A549 (cell line): ENCODE results near the gene DOC2B. TPM values are rescaled to one million over a fixed set of nuclear protein-coding genes. Genes with fewer than 3 reads are reported as not detected.

Experiments
- ATAC-seq, 2 experiments: fragments of 200-7000 bp in 1 of 2; fragments of >200 bp in 1 of 2; cut with Nextera tagmentation in 1 of 2; cut with Tn5 transposase in 1 of 2; 3 replicates each; pipeline versions ENCODE4 v1.8.0 to v1.9.1; 2018 to 2020; ENCODE audit warnings: mild to moderate bottlenecking in 1 of 2, moderate library complexity in 1 of 2
- CTCF ChIA-PET: fragments of 300-600 bp; sonication (Branson Sonifier 250); formaldehyde crosslinking; extraction: SDS; loops from one replicate; lab custom pipeline; 2021; ENCODE audit warnings: antibody characterized with exemption, inconsistent platforms; lab: Yijun Ruan, JAX
- POLR2A ChIA-PET: fragments of 350-600 bp; formaldehyde crosslinking; extraction: SDS; loops from one replicate; lab custom pipeline; 2021; ENCODE audit warnings: antibody characterized with exemption, inconsistent platforms; lab: Yijun Ruan, JAX
- DNase-seq, 2 experiments: peaks; one replicate each; pipeline versions ENCODE4 v3.0.0 to v3.0.0-alpha.2; 2011 to 2016; ENCODE audit warnings: low read depth in 1 of 2, low spot score in 1 of 2
- FAIRE-seq: peaks from 2 replicates; lab custom pipeline; 2011; peaks lifted over from hg19 to GRCh38; lab: Jason Lieb, UNC
- H3K27ac ChIP-seq, 2 experiments: fragments of >200 bp; sonication (Bioruptor Twin); formaldehyde crosslinking; 3 replicates each; pipeline ENCODE4 v1.5.1; 2016 to 2017
- H3K4me1 ChIP-seq: fragments of >200 bp; sonication (Bioruptor Twin); formaldehyde crosslinking; 3 replicates; pipeline ENCODE4 v1.6.1; 2016
- H3K4me2 ChIP-seq: fragments of >200 bp; sonication (Bioruptor Twin); formaldehyde crosslinking; 3 replicates; pipeline ENCODE4 v1.6.1; 2016
- H3K4me3 ChIP-seq: fragments of >200 bp; sonication (Bioruptor Twin); formaldehyde crosslinking; 3 replicates; pipeline ENCODE4 v1.5.1; 2016
- H3K9me3 ChIP-seq: fragments of >200 bp; sonication (Bioruptor Twin); formaldehyde crosslinking; 3 replicates; pipeline ENCODE4 v1.6.1; 2016
- CEBPB ChIP-seq, 2 experiments: fragments of >200 bp in 1 of 2; sonication (Bioruptor Twin) in 1 of 2; formaldehyde crosslinking in 1 of 2; IDR thresholded peaks; 2 replicates each; pipeline ENCODE4 v1.6.1; 2012 to 2016
- CHD2 ChIP-seq: fragments of 150-350 bp; IDR thresholded peaks from 2 replicates; pipeline ENCODE4 v1.6.1; 2014; ENCODE audit warnings: low read length; ENCODE audit not compliant: partially characterized antibody
- ELK1 ChIP-seq: fragments of 150-350 bp; IDR thresholded peaks from 2 replicates; pipeline ENCODE4 v1.6.1; 2014; ENCODE audit warnings: low read depth, mild to moderate bottlenecking, low read length
- EP300 ChIP-seq, 2 experiments: fragments of >200 bp; sonication (Bioruptor Twin); formaldehyde crosslinking; IDR thresholded peaks; 2 replicates in 1 of 2; 3 replicates in 1 of 2; pipeline ENCODE4 v1.6.1; 2016 to 2017
- ESRRA ChIP-seq: fragments of 150-350 bp; IDR thresholded peaks from 2 replicates; pipeline ENCODE4 v1.6.1; 2014; ENCODE audit warnings: mild to moderate bottlenecking, low read length, borderline replicate concordance
- FOSB ChIP-seq: fragments of 250-450 bp; sonication (Bioruptor Pico); IDR thresholded peaks from 2 replicates; pipeline ENCODE4 v1.5.0; 2020; ENCODE audit warnings: mild to moderate bottlenecking, moderate library complexity
- FOSL2 ChIP-seq, 2 experiments: fragments of 450-650 bp in 1 of 2; fragments of >200 bp in 1 of 2; sonication (Bioruptor Twin) in 1 of 2; formaldehyde crosslinking; IDR thresholded peaks; 2 replicates each; pipeline versions ENCODE4 v1.5.0 to v1.6.1; 2016 to 2020; ENCODE audit warnings: mild to moderate bottlenecking in 1 of 2, moderate library complexity in 1 of 2
- GATA3 ChIP-seq: IDR thresholded peaks from 2 replicates; pipeline ENCODE4 v1.6.1; 2012; ENCODE audit warnings: borderline replicate concordance
- HDAC2 ChIP-seq: fragments of 200-600 bp; sonication (generic); IDR thresholded peaks from 2 replicates; pipeline ENCODE4 v1.6.1; 2016
- HES2 ChIP-seq: fragments of >200 bp; sonication (Bioruptor Twin); formaldehyde crosslinking; IDR thresholded peaks from 2 replicates; pipeline ENCODE4 v1.6.1; 2016
- HOXA7 ChIP-seq: fragments of 250-450 bp; sonication (Bioruptor Pico); IDR thresholded peaks from 2 replicates; pipeline ENCODE4 v1.5.0; 2020; ENCODE audit warnings: mild to moderate bottlenecking, moderate library complexity
- JUN ChIP-seq, 2 experiments: fragments of >200 bp; sonication (Bioruptor Twin); formaldehyde crosslinking; IDR thresholded peaks; 2 replicates in 1 of 2; 3 replicates in 1 of 2; pipeline ENCODE4 v1.6.1; 2016 to 2017
- JUNB ChIP-seq: fragments of >200 bp; sonication (Bioruptor Twin); formaldehyde crosslinking; IDR thresholded peaks from 2 replicates; pipeline ENCODE4 v1.6.1; 2016
- KDM1A ChIP-seq: fragments of 200-600 bp; sonication (generic); IDR thresholded peaks from 2 replicates; pipeline ENCODE4 v1.6.1; 2016; ENCODE audit warnings: low read depth, mild to moderate bottlenecking
- MAZ ChIP-seq: fragments of 150-350 bp; IDR thresholded peaks from 2 replicates; pipeline ENCODE4 v1.6.1; 2014; ENCODE audit warnings: antibody characterized with exemption, low read depth, low read length, borderline replicate concordance
- MYC ChIP-seq: IDR thresholded peaks from 2 replicates; pipeline ENCODE4 v1.6.1; 2012; ENCODE audit warnings: mild to moderate bottlenecking, inconsistent platforms, low read length, improper control_type of control experiment, borderline replicate concordance
- NPAS2 ChIP-seq: fragments of 250-450 bp; sonication (Bioruptor Pico); IDR thresholded peaks from 2 replicates; pipeline ENCODE4 v1.8.0; 2022; ENCODE audit warnings: mild to moderate bottlenecking, moderate library complexity, borderline replicate concordance
- PBX3 ChIP-seq: IDR thresholded peaks from 2 replicates; pipeline ENCODE4 v1.6.1; 2012
- RAD21 ChIP-seq, 2 experiments: fragments of >200 bp in 1 of 2; sonication (Bioruptor Twin) in 1 of 2; formaldehyde crosslinking in 1 of 2; IDR thresholded peaks in 1 of 2; conservative IDR thresholded peaks in 1 of 2; 2 replicates in 1 of 2; 3 replicates in 1 of 2; pipeline ENCODE4 v1.6.1; 2012 to 2018; ENCODE audit warnings: inconsistent platforms in 1 of 2
- RARB ChIP-seq: fragments of 250-450 bp; sonication (Bioruptor Pico); IDR thresholded peaks from 2 replicates; pipeline ENCODE4 v1.8.0; 2021; ENCODE audit warnings: mild to moderate bottlenecking, moderate library complexity
- RNF2 ChIP-seq: fragments of 200-600 bp; sonication (generic); IDR thresholded peaks from 2 replicates; pipeline ENCODE4 v1.6.1; 2016; ENCODE audit warnings: low read depth, mild to moderate bottlenecking, antibody characterized with exemption, moderate library complexity, borderline replicate concordance
- SREBF2 ChIP-seq: fragments of 450-650 bp; IDR thresholded peaks from 2 replicates; pipeline ENCODE4 v1.6.1; 2014; ENCODE audit warnings: mild to moderate bottlenecking, moderate library complexity
- TP53 ChIP-seq: fragments of 250-450 bp; sonication (Bioruptor Pico); IDR thresholded peaks from 2 replicates; pipeline ENCODE4 v1.5.0; 2021; ENCODE audit warnings: mild to moderate bottlenecking, moderate library complexity
- ZNF302 ChIP-seq: fragments of 250-450 bp; sonication (Bioruptor Pico); IDR thresholded peaks from 2 replicates; pipeline ENCODE4 v1.9.0; 2021; ENCODE audit warnings: inconsistent platforms, mild to moderate bottlenecking, moderate library complexity
- WGBS: methylation state at CpG from one replicate; pipeline ENCODE4 v1.1.6; 2017; ENCODE audit errors: missing lambda C conversion rate; 5-methylcytosine and 5-hydroxymethylcytosine counted together
- polyA plus RNA-seq, 4 experiments: library from polyadenylated mRNA; depleted of rRNA in 3 of 4; stranded (reverse); fragments of >200 nt; fragmentation: RNase III in 1 of 4; extraction: RNeasy Plus Mini Kit Qiagen cat#74134 plus additional on column Dnase treatment in 1 of 4; gene quantifications; 2 replicates in 3 of 4; 3 replicates in 1 of 4; pipeline ENCODE4 v1.2.3, GENCODE V29; 2011 to 2017

The DOC2B gene
- polyA plus RNA-seq, 2 of the 4 experiments (the other 2 are of a cell fraction) = 0.27 to 1.6 TPM

GRCh38 chr17:151886-152859 lies 29.3 kb downstream of the DOC2B start:
- CTCF ChIA-PET = interaction anchor here (1.0 to 3.0 kb wide), 6 partner anchors 8 to 849 kb away, joined by 3 to 18 read pairs (median 4); no protein-coding TSS in a partner anchor
- no peak for FAIRE-seq
- WGBS = 78% methylated on average over 26 of the region's 26 CpGs
- no peak overlapping the region for H3K4me3 ChIP-seq
- no peak overlapping the region for H3K4me2 ChIP-seq
- POLR2A ChIA-PET = no interaction called here
- ATAC-seq = no peak; a peak in 1 of 6 replicates
- H3K9me3 ChIP-seq = no peaks in the 10 kb centered on the region
- DNase-seq = peak in 1 of 2 experiments; percentile 33
- H3K27ac ChIP-seq = no peak overlapping the region
- TF ChIP-seq RAD21 (conservative IDR thresholded peaks at IDR 0.05 in 1 of 2, IDR thresholded peaks at IDR 0.05 in 1 of 2) (no peak), ZNF302 (no peak), FOSL2 (IDR thresholded peaks at IDR 0.05) (no peak), FOSL2 (CRISPR knock-in tag; IDR thresholded peaks at IDR 0.05) (peak; percentile 58)
- peaks cover 5% of the 10 kb centered on the region; the same call in 1 of the 3 replicates for H3K4me1 ChIP-seq

GRCh38 chr17:151004-151403 lies 30.4 kb downstream of the DOC2B start:
- Histone ChIP-seq H3K4me2 (no peak overlapping the region), H3K4me1 (peaks cover 5% of the 10 kb centered on the region; the same call in 1 of the 3 replicates)
- POLR2A ChIA-PET = no interaction called here
- 82% methylated on average over 2 of the region's 2 CpGs for WGBS
- DNase-seq (no peak), FAIRE-seq (no peak)
- TF ChIP-seq CHD2 (no peak), JUN (IDR thresholded peaks at IDR 0.05) (no peak), HES2 (no peak), CEBPB (IDR thresholded peaks at IDR 0.05) (0 out of 4 replicates have a peak, but pooled peaks of 1 of the 2 experiments have one; percentile 28), MAZ (no peak)
- TF ChIP-seq, all 56 proteins: peak for 1
- CTCF ChIA-PET = interaction anchor here (0.6 to 2.7 kb wide), 6 partner anchors 12 to 602 kb away, joined by 3 to 16 read pairs (median 4); no protein-coding TSS in a partner anchor
- H3K4me3 ChIP-seq = no peak overlapping the region
- no peak overlapping the region for H3K27ac ChIP-seq
- H3K9me3 ChIP-seq = no peaks in the 10 kb centered on the region
- no peak for ATAC-seq

- H3K9me3 ChIP-seq = no peaks in the 10 kb centered on the region
- peaks cover 5% of the 10 kb centered on the region; the same call in 1 of the 3 replicates for H3K4me1 ChIP-seq
- 69% methylated on average over 9 of the region's 9 CpGs for WGBS
- FAIRE-seq = no peak
- ChIA-PET CTCF (interaction anchor here (0.5 to 2.7 kb wide), 11 partner anchors 8 to 603 kb away, joined by 3 to 16 read pairs (median 4); partner anchors contain the start of gene RFLNB), POLR2A (no interaction called here)
- H3K27ac ChIP-seq = no peak overlapping the region
- ATAC-seq = no peak
- DNase-seq = no peak
- H3K4me3 ChIP-seq = no peak overlapping the region
- H3K4me2 ChIP-seq = no peak overlapping the region
- no peak for TF ChIP-seq NPAS2
Measured at GRCh38 chr17:149897-150584, 31.4 kb downstream of the DOC2B start.

- Histone ChIP-seq H3K4me2 (no peak overlapping the region), H3K9me3 (no peaks in the 10 kb centered on the region), H3K27ac (no peak overlapping the region), H3K4me1 (peaks cover 5% of the 10 kb centered on the region; the same call in 1 of the 3 replicates), H3K4me3 (no peak overlapping the region)
- ATAC-seq (no peak), FAIRE-seq (no peak), DNase-seq (no peak)
- ChIA-PET POLR2A (no interaction called here), CTCF (interaction anchor here (0.7 to 2.7 kb wide), 8 partner anchors 9 to 551 kb away, joined by 3 to 16 read pairs (median 6); no protein-coding TSS in a partner anchor)
- no peak for TF ChIP-seq RNF2
- TF ChIP-seq FOSB = no peak
- TF ChIP-seq MYC = no peak
- TF ChIP-seq PBX3 = no peak
- no peak for TF ChIP-seq HOXA7 (CRISPR knock-in tag)
- no peak for TF ChIP-seq KDM1A
- no peak for TF ChIP-seq GATA3
- no peak for TF ChIP-seq RAD21 (conservative IDR thresholded peaks at IDR 0.05 in 1 of 2, IDR thresholded peaks at IDR 0.05 in 1 of 2)
- no peak for TF ChIP-seq ELK1
- TF ChIP-seq EP300 (IDR thresholded peaks at IDR 0.05) = no peak
- TF ChIP-seq TP53 = no peak
- no peak for TF ChIP-seq RARB (CRISPR knock-in tag)
- TF ChIP-seq JUNB = no peak
- no peak for TF ChIP-seq FOSL2 (IDR thresholded peaks at IDR 0.05)
- no peak for TF ChIP-seq FOSL2 (CRISPR knock-in tag; IDR thresholded peaks at IDR 0.05)
- no peak for TF ChIP-seq SREBF2
- no peak for TF ChIP-seq ESRRA
- no peak for TF ChIP-seq ZNF302
- TF ChIP-seq HDAC2 = no peak
- WGBS = 83% methylated on average over 7 of the region's 7 CpGs
Measured at GRCh38 chr17:149231-149630, 32.2 kb downstream of the DOC2B start.
